Breast epithelium (tissue), 4 donors: ENCODE results near the gene PARVA. TPM values are rescaled to one million over a fixed set of nuclear protein-coding genes. Genes with fewer than 3 reads are reported as not detected.

Source experiments
- DNase-seq, 2 donors: peaks; one replicate each; pipeline ENCODE4 v3.0.0-alpha.2; 2019; ENCODE audit warnings: low spot score in 2 of 2
- H3K27ac ChIP-seq, 2 donors: fragments of 200-600 bp; sonication (generic) in 1 of 2; one replicate each; pipeline ENCODE4 v1.5.1; 2016 to 2019; ENCODE audit warnings: mild to moderate bottlenecking in 1 of 2
- H3K27me3 ChIP-seq, 2 donors: fragments of 200-600 bp; sonication (generic) in 1 of 2; one replicate each; pipeline versions ENCODE4 v1.5.1 to v1.6.0; 2017 to 2019; ENCODE audit warnings: control low read depth in 1 of 2, mild to moderate bottlenecking in 1 of 2
- H3K36me3 ChIP-seq: fragments of 200-600 bp; one replicate; pipeline ENCODE4 v1.5.1; 2019
- H3K4me1 ChIP-seq, 2 donors: fragments of 200-600 bp; sonication (generic); one replicate each; pipeline ENCODE4 v1.5.1; 2016 to 2019; ENCODE audit warnings: control low read depth in 1 of 2
- H3K4me3 ChIP-seq, 3 donors: fragments of 200-600 bp; sonication (generic); 1 replicate in 2 of 3; 2 replicates in 1 of 3; pipeline ENCODE4 v1.5.1; 2016 to 2019; ENCODE audit warnings: mild to moderate bottlenecking in 3 of 3, moderate library complexity in 2 of 3
- H3K9me3 ChIP-seq, 2 donors: fragments of 200-600 bp; sonication (generic) in 1 of 2; one replicate each; pipeline ENCODE4 v1.5.1; 2016 to 2019; ENCODE audit warnings: control low read depth in 1 of 2
- CTCF ChIP-seq, 3 donors: fragments of 450-650 bp; IDR thresholded peaks; one replicate each; pipeline ENCODE4 v1.5.1; 2016 to 2017; ENCODE audit warnings: antibody characterized with exemption in 3 of 3, mild to moderate bottlenecking in 3 of 3, moderate library complexity in 3 of 3
- POLR2A ChIP-seq: fragments of 450-650 bp; IDR thresholded peaks from one replicate; pipeline ENCODE4 v1.6.1; 2016; ENCODE audit warnings: antibody characterized with exemption, mild to moderate bottlenecking, moderate library complexity
- POLR2AphosphoS5 ChIP-seq, 3 donors: sonication (generic); formaldehyde crosslinking; IDR thresholded peaks; one replicate each; pipeline ENCODE4 v1.6.1; 2017; ENCODE audit warnings: antibody characterized with exemption in 3 of 3
- intact Hi-C: fragments of 100-400 bp; cut with DNase I; formaldehyde crosslinking; loops from one replicate; pipeline ENCODE4 v1.15.1; 2023; ENCODE audit warnings: low total_unique reads
- total RNA-seq, 3 donors: library from RNA; depleted of rRNA; stranded (reverse); fragments of >200 nt; gene quantifications; one replicate each; pipeline ENCODE4 v1.1.0, GENCODE V29; 2016

Gene PARVA
- total RNA-seq, 3 donors from 2014 or later, result 50.5 to 109 (median 60.4) TPM

- no peaks in the 10 kb centered on the region for H3K36me3 ChIP-seq
- no peaks in the 10 kb centered on the region for H3K27me3 ChIP-seq
- no peak overlapping the region for H3K4me3 ChIP-seq
- H3K9me3 ChIP-seq, result no peaks in the 10 kb centered on the region
- H3K27ac ChIP-seq, result peak overlapping the region; percentile 37 to 69
- intact Hi-C loops, result no loop called here
- DNase-seq, result no peak
- TF ChIP-seq POLR2AphosphoS5 (IDR thresholded peaks at IDR 0.05), result no peak
- TF ChIP-seq CTCF (IDR thresholded peaks at IDR 0.05), result no peak
- TF ChIP-seq POLR2A, result no peak
- no peaks in the 10 kb centered on the region for H3K4me1 ChIP-seq
These were observed 151.7 kb downstream of the PARVA start for GRCh38 chr11:12529041-12529440.

GRCh38 chr11:12529793-12530192, 152.4 kb downstream of the PARVA start:
- Histone ChIP-seq H3K4me1 (no peaks in the 10 kb centered on the region), H3K9me3 (no peaks in the 10 kb centered on the region), H3K27me3 (no peaks in the 10 kb centered on the region), H3K4me3 (no peak overlapping the region), H3K36me3 (no peaks in the 10 kb centered on the region), H3K27ac (no peak overlapping the region)
- intact Hi-C loops, result loop anchor here (10.0 kb wide), 1 partner anchor 725 kb away; no protein-coding TSS in a partner anchor
- TF ChIP-seq POLR2A (no peak), CTCF (IDR thresholded peaks at IDR 0.05) (no peak), POLR2AphosphoS5 (IDR thresholded peaks at IDR 0.05) (no peak)
- no peak for DNase-seq

- H3K4me1 ChIP-seq, result no peaks in the 10 kb centered on the region
- no peak for DNase-seq
- TF ChIP-seq POLR2A, result no peak
- TF ChIP-seq CTCF (IDR thresholded peaks at IDR 0.05), result no peak
- TF ChIP-seq POLR2AphosphoS5 (IDR thresholded peaks at IDR 0.05), result no peak
- no peak overlapping the region for H3K27ac ChIP-seq
- no peak overlapping the region for H3K4me3 ChIP-seq
- H3K9me3 ChIP-seq, result no peaks in the 10 kb centered on the region
- no peaks in the 10 kb centered on the region for H3K36me3 ChIP-seq
- H3K27me3 ChIP-seq, result no peaks in the 10 kb centered on the region
- intact Hi-C loops, result loop anchor here (10.0 kb wide), 1 partner anchor 726 kb away; no protein-coding TSS in a partner anchor
These were observed 153.6 kb downstream of the PARVA start for GRCh38 chr11:12531020-12531419.

- Histone ChIP-seq H3K27me3 (no peaks in the 10 kb centered on the region), H3K9me3 (no peaks in the 10 kb centered on the region), H3K4me1 (no peaks in the 10 kb centered on the region), H3K36me3 (no peaks in the 10 kb centered on the region), H3K27ac (no peak overlapping the region), H3K4me3 (no peak overlapping the region)
- DNase-seq, result no peak
- TF ChIP-seq CTCF (IDR thresholded peaks at IDR 0.05), result no peak
- TF ChIP-seq POLR2AphosphoS5 (IDR thresholded peaks at IDR 0.05), result no peak
- no peak for TF ChIP-seq POLR2A
- intact Hi-C loops, result loop anchor here (10.0 kb wide), 1 partner anchor 727 kb away; no protein-coding TSS in a partner anchor
These were observed 154.3 kb downstream of the PARVA start for GRCh38 chr11:12531681-12532080.

- H3K9me3 ChIP-seq, result no peaks in the 10 kb centered on the region
- intact Hi-C loops, result loop anchor here (10.0 kb wide), 1 partner anchor 728 kb away; no protein-coding TSS in a partner anchor
- no peak overlapping the region for H3K27ac ChIP-seq
- no peaks in the 10 kb centered on the region for H3K36me3 ChIP-seq
- H3K4me1 ChIP-seq, result no peaks in the 10 kb centered on the region
- TF ChIP-seq CTCF (IDR thresholded peaks at IDR 0.05), result no peak
- TF ChIP-seq POLR2AphosphoS5 (IDR thresholded peaks at IDR 0.05), result no peak
- TF ChIP-seq POLR2A, result no peak
- no peaks in the 10 kb centered on the region for H3K27me3 ChIP-seq
- H3K4me3 ChIP-seq, result no peak overlapping the region
- no peak for DNase-seq
These were observed 155.2 kb downstream of the PARVA start for GRCh38 chr11:12532580-12532979.
